HL-60 (cell line): ENCODE results near the gene PRSS22.

Source experiments
- DNase-seq, 2 experiments: peaks; one replicate each; pipeline ENCODE4 v3.0.0-alpha.2; 2010 to 2020; ENCODE audit warnings: low read depth in 1 of 2, low spot score in 1 of 2
- H3K27ac ChIP-seq: fragments of 250-450 bp; sonication (Bioruptor Pico); replicated peaks from 2 replicates; pipeline ENCODE4 v1.5.1; 2020; ENCODE audit warnings: mild to moderate bottlenecking, moderate library complexity
- H3K27me3 ChIP-seq: fragments of 250-450 bp; sonication (Bioruptor Pico); 2 replicates; pipeline ENCODE4 v1.5.1; 2021; ENCODE audit warnings: mild to moderate bottlenecking, moderate library complexity; ENCODE audit not compliant: insufficient read depth, poor library complexity, severe bottlenecking
- H3K4me3 ChIP-seq: replicated peaks from 2 replicates; pipeline ENCODE4 v1.5.1; 2011; ENCODE audit warnings: mild to moderate bottlenecking, control low read depth, low read length; ENCODE audit not compliant: insufficient read depth
- GABPA ChIP-seq: IDR thresholded peaks from 2 replicates; pipeline ENCODE4 v1.6.1; 2012; ENCODE audit warnings: low read depth
- POLR2AphosphoS5 ChIP-seq: IDR thresholded peaks from 2 replicates; pipeline ENCODE4 v1.6.1; 2012; ENCODE audit warnings: low read depth
- REST ChIP-seq: IDR thresholded peaks from 2 replicates; pipeline ENCODE4 v1.6.1; 2012; ENCODE audit warnings: low read depth; ENCODE audit not compliant: insufficient replicate concordance
- SPI1 ChIP-seq: IDR thresholded peaks from 2 replicates; pipeline ENCODE4 v1.6.1; 2012; ENCODE audit warnings: low read depth, mild to moderate bottlenecking, borderline replicate concordance
- TF ChIP-seq, protein P1 (sequence below): IDR thresholded peaks from one replicate; pipeline ENCODE4 v1.5.1; 2011; ENCODE audit warnings: low read length, control low read depth, inconsistent platforms; ENCODE audit not compliant: insufficient read depth

Gene PRSS22

GRCh38 chr16:2824626-2825025 lies 33.3 kb downstream of the PRSS22 start:
- H3K27me3 ChIP-seq: no peaks in the 10 kb centered on the region
- H3K27ac ChIP-seq: no peak overlapping the region
- no peak for DNase-seq
- TF ChIP-seq, protein P1, sequence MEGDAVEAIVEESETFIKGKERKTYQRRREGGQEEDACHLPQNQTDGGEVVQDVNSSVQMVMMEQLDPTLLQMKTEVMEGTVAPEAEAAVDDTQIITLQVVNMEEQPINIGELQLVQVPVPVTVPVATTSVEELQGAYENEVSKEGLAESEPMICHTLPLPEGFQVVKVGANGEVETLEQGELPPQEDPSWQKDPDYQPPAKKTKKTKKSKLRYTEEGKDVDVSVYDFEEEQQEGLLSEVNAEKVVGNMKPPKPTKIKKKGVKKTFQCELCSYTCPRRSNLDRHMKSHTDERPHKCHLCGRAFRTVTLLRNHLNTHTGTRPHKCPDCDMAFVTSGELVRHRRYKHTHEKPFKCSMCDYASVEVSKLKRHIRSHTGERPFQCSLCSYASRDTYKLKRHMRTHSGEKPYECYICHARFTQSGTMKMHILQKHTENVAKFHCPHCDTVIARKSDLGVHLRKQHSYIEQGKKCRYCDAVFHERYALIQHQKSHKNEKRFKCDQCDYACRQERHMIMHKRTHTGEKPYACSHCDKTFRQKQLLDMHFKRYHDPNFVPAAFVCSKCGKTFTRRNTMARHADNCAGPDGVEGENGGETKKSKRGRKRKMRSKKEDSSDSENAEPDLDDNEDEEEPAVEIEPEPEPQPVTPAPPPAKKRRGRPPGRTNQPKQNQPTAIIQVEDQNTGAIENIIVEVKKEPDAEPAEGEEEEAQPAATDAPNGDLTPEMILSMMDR: no peak
- TF ChIP-seq REST: no peak
- TF ChIP-seq SPI1: no peak
- TF ChIP-seq GABPA: no peak
- TF ChIP-seq POLR2AphosphoS5: no peak
- H3K4me3 ChIP-seq: no peak overlapping the region

GRCh38 chr16:2822496-2822895 lies 35.5 kb downstream of the PRSS22 start:
- no peak overlapping the region for H3K27ac ChIP-seq
- no peaks in the 10 kb centered on the region for H3K27me3 ChIP-seq
- TF ChIP-seq, protein P1: no peak
- no peak for TF ChIP-seq SPI1
- no peak for DNase-seq
- H3K4me3 ChIP-seq: no peak overlapping the region

DNA sequence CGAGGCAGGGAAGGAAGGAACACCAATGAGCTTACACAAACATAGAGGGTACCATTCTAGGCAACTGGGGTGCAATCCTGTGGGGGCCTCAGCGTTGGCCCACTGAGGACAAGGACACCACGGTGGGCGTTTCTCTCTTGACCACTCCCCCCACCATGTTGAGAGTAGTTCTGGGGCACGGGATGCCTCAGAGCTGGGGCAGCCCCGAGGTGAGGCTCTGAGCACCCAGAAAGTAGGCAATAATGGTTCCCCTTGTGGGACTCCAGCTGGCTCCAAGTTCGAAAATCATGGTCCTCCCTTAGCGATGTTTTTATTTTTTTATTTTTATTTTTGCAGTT lies 35.8 kb downstream of the PRSS22 start:
- H3K27me3 ChIP-seq: no peaks in the 10 kb centered on the region
- no peak overlapping the region for H3K27ac ChIP-seq
- no peak overlapping the region for H3K4me3 ChIP-seq
- TF ChIP-seq REST (no peak), SPI1 (no peak), GABPA (no peak), POLR2AphosphoS5 (no peak)
- TF ChIP-seq, protein P1: no peak
- no peak for DNase-seq

DNA sequence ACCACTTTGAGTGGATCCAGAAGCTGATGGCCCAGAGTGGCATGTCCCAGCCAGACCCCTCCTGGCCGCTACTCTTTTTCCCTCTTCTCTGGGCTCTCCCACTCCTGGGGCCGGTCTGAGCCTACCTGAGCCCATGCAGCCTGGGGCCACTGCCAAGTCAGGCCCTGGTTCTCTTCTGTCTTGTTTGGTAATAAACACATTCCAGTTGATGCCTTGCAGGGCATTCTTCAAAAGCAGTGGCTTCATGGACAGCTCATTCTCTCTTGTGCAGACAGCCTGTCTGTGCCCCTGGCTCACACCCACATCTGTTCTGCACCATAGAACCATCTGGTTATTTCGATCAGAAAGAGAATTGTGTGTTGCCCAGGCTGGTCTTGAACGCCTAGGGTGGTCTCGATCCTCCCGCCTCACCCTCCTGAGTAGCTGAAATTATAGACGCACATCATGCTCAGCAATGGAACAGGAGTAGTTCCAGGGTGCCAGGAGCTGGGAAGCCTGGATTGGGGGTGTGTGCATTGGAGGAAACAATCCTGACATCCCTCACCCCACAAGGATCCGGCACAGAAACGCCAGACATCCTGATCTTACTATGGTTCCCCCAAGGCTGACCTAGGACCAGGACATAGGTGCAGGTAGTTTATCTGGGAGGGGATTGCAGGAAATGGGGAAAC lies 36.3 kb downstream of the PRSS22 start:
- TF ChIP-seq SPI1: no peak
- no peak for TF ChIP-seq REST
- TF ChIP-seq, protein P1: no peak
- TF ChIP-seq GABPA: no peak
- no peak for TF ChIP-seq POLR2AphosphoS5
- no peak overlapping the region for H3K27ac ChIP-seq
- H3K4me3 ChIP-seq: no peak overlapping the region
- DNase-seq: no peak
- no peaks in the 10 kb centered on the region for H3K27me3 ChIP-seq
